ENCODE data around the gene SFMBT1. TPM values are rescaled to one million over a fixed set of nuclear protein-coding genes. Genes with fewer than 3 reads are reported as not detected.

The SFMBT1 gene
- total RNA-seq, 1 donor from 2014 or later: 19.7 TPM

DNA sequence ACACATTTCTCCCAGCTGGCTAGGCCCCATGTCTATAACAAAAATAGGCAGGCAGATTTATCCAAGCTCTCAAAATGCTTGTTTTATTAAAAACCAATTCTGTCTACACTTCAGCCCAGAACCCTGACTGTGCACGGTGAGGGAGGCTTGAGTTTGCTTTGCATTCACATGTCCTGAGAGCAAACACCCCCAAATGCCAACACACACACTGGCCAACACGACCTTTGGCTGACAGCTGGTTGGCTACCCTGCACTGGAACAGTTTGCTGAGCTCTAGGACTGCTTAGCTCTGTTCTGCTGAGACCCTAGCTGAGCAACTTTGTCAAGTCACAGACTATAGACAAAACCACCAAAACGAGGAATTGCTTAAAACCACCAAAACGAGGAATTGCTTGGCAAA, 152.2 kb downstream of the SFMBT1 start:
- DNase-seq (ENCODE audit: low spot score, unreplicated experiment): no peak
- no peak overlapping the region for H3K27ac Mint-ChIP-seq
- peaks cover 22% of the 10 kb centered on the region for H3K4me1 Mint-ChIP-seq (ENCODE audit: low read depth)
- H3K9me3 Mint-ChIP-seq (ENCODE audit: low read depth): no peaks in the 10 kb centered on the region
- no peaks in the 10 kb centered on the region for H3K27me3 Mint-ChIP-seq
- H3K4me3 Mint-ChIP-seq (ENCODE audit: low read depth): no peak overlapping the region
- no peaks in the 10 kb centered on the region for H3K36me3 Mint-ChIP-seq (ENCODE audit: insufficient read depth)
- no peak for TF ChIP-seq CTCF (IDR thresholded peaks at IDR 0.05; ENCODE audit: unreplicated experiment)

DNA sequence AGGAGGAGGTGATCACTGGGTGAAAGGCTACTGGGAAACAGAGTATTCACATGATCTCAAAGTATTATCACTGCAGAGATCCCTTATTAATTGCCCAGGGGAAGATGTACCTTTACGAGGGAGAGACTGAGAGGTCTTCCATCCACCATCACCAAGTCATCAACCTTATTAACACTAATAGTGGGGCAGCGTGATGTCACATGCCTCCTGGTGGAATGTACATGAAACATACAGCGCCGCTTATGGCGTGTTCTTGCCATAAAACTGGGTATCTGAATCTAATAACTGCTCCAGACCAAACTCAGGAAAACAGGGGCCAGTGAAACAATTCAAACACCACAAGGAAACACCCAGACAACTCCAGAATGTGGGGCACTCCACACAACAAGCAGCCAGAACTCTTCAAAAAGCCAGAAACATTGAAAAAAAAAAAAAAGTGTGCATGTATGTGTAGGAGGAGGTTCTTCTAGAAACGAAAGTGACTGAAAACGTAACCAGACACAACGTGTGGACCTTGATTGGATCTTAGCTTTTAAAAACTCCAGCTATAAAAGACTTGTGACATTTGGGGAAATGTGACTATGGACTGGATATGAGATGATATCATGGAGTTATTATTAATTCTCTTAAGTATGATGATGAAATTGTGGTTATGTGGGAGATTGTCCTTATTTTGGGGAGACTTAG, 153.1 kb downstream of the SFMBT1 start:
- Mint-ChIP-seq H3K27ac (no peak overlapping the region), H3K9me3 (ENCODE audit: low read depth) (no peaks in the 10 kb centered on the region), H3K27me3 (no peaks in the 10 kb centered on the region), H3K4me1 (ENCODE audit: low read depth) (peaks cover 21% of the 10 kb centered on the region), H3K36me3 (ENCODE audit: insufficient read depth) (no peaks in the 10 kb centered on the region), H3K4me3 (ENCODE audit: low read depth) (no peak overlapping the region)
- TF ChIP-seq CTCF (IDR thresholded peaks at IDR 0.05; ENCODE audit: unreplicated experiment): no peak
- DNase-seq (ENCODE audit: low spot score, unreplicated experiment): no peak

- DNase-seq (ENCODE audit: low spot score, unreplicated experiment): no peak
- Mint-ChIP-seq H3K27me3 (no peaks in the 10 kb centered on the region), H3K27ac (no peak overlapping the region), H3K4me3 (ENCODE audit: low read depth) (no peak overlapping the region), H3K4me1 (ENCODE audit: low read depth) (peaks cover 21% of the 10 kb centered on the region), H3K9me3 (ENCODE audit: low read depth) (no peaks in the 10 kb centered on the region), H3K36me3 (ENCODE audit: insufficient read depth) (no peaks in the 10 kb centered on the region)
- TF ChIP-seq CTCF (IDR thresholded peaks at IDR 0.05; ENCODE audit: unreplicated experiment): no peak
Measured at GRCh38 chr3:52892290-52892624, 153.6 kb downstream of the SFMBT1 start.

- Mint-ChIP-seq H3K27me3 (no peaks in the 10 kb centered on the region), H3K36me3 (ENCODE audit: insufficient read depth) (peaks cover 2% of the 10 kb centered on the region), H3K27ac (peak overlapping the region; percentile 68), H3K4me3 (ENCODE audit: low read depth) (no peak overlapping the region), H3K4me1 (ENCODE audit: low read depth) (peaks cover 19% of the 10 kb centered on the region), H3K9me3 (ENCODE audit: low read depth) (no peaks in the 10 kb centered on the region)
- DNase-seq (ENCODE audit: low spot score, unreplicated experiment): no peak
- TF ChIP-seq CTCF (IDR thresholded peaks at IDR 0.05; ENCODE audit: unreplicated experiment): no peak
Measured at GRCh38 chr3:52891615-52892081, 154.2 kb downstream of the SFMBT1 start.

GRCh38 chr3:52891164-52891563, 154.7 kb downstream of the SFMBT1 start:
- no peak for TF ChIP-seq CTCF (IDR thresholded peaks at IDR 0.05; ENCODE audit: unreplicated experiment)
- DNase-seq (ENCODE audit: low spot score, unreplicated experiment): no peak
- peak overlapping the region; percentile 53 for H3K27ac Mint-ChIP-seq

More at GRCh38 chr3:52891164-52891563, 154.7 kb downstream of the SFMBT1 start:
- Mint-ChIP-seq H3K9me3 (ENCODE audit: low read depth) (no peaks in the 10 kb centered on the region), H3K4me3 (ENCODE audit: low read depth) (no peak overlapping the region), H3K36me3 (ENCODE audit: insufficient read depth) (peaks cover 2% of the 10 kb centered on the region), H3K4me1 (ENCODE audit: low read depth) (peaks cover 17% of the 10 kb centered on the region), H3K27me3 (no peaks in the 10 kb centered on the region)
